Measurements from ENCODE around the gene PREP. TPM values are rescaled to one million over a fixed set of nuclear protein-coding genes. Genes with fewer than 3 reads are reported as not detected.
A peak's percentile ranks its signal among the peaks of the same experiment; 100 is the strongest.

The PREP gene
- total and polyA plus RNA-seq, 2 experiments from 2014 or later = 28.7 to 67.6 TPM

DNA sequence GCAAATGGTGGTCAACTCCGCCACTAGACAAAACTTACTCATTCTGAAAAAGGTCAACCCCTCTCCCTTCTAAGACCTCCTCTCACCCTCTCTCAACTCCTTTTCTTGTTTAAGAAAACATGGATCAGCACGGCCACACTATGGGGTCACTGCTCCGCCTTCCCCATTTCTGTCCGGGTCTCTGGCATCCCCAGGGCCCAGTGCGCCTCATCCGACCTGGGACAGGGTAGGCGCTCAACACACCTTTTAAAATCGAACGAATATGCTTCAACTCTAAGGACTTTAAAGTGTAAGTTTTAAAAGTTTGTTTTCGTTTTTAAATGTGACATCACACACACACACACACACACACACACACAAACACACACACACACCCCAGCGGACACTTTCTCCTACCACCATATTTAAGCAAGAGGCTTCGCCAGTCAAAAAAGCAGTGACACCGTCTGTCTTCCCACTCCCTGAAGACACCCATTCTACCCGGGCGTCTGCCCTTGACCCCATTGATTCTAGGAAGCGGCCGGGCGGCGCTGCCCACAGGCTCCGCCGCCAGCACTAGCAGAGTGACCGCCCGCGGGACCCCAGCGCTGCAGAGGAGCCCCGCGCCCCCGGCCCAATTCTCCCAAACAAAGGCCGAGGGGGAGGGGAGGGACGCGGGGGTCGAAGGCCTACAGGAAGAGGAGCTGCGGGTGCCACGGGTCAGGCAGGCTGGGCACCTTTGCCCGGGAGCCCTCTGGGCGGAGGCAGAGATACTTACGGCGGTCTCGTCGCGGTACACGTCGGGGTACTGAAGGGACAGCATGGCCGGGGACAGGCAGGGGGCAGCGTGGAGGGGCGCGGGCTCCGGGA, 568 bp downstream of the PREP start:
- no peaks in the 10 kb centered on the region for H3K27me3 ChIP-seq
- DNase-seq (ENCODE audit: low read depth in 1 of 2, low spot score in 1 of 2) = peak in 1 of 2 donors; percentile 54
- H3K4me1 ChIP-seq (ENCODE audit: low read depth) = peaks cover 40% of the 10 kb centered on the region
- TF ChIP-seq CTCF (IDR thresholded peaks at IDR 0.05; ENCODE audit: low read depth, low read length) = no peak
- H3K36me3 ChIP-seq = no peaks in the 10 kb centered on the region
- H3K9me3 ChIP-seq (ENCODE audit: low read depth) = no peaks in the 10 kb centered on the region
- H3K4me3 ChIP-seq = peak overlapping the region; percentile 99
- H3K27ac ChIP-seq = peak overlapping the region; percentile 70

GRCh38 chr6:105401247-105402089, 1.4 kb downstream of the PREP start:
- H3K9me3 ChIP-seq (ENCODE audit: low read depth) = no peaks in the 10 kb centered on the region
- H3K27ac ChIP-seq = no peak overlapping the region
- H3K4me3 ChIP-seq = peak overlapping the region; percentile 99
- H3K27me3 ChIP-seq = no peaks in the 10 kb centered on the region
- H3K4me1 ChIP-seq (ENCODE audit: low read depth) = peaks cover 40% of the 10 kb centered on the region
- H3K36me3 ChIP-seq = no peaks in the 10 kb centered on the region
- peak in 1 of 2 donors; percentile 5 for DNase-seq (ENCODE audit: low read depth in 1 of 2, low spot score in 1 of 2)
- TF ChIP-seq CTCF (IDR thresholded peaks at IDR 0.05; ENCODE audit: low read depth, low read length) = no peak

GRCh38 chr6:105400501-105400900, 2.4 kb downstream of the PREP start:
- H3K27ac ChIP-seq = no peak overlapping the region

GRCh38 chr6:105398859-105399258, 4.0 kb downstream of the PREP start:
- no peaks in the 10 kb centered on the region for H3K36me3 ChIP-seq
- H3K9me3 ChIP-seq (ENCODE audit: low read depth) = no peaks in the 10 kb centered on the region
- no peak overlapping the region for H3K27ac ChIP-seq
- H3K4me1 ChIP-seq (ENCODE audit: low read depth) = peaks cover 40% of the 10 kb centered on the region
- TF ChIP-seq CTCF (IDR thresholded peaks at IDR 0.05; ENCODE audit: low read depth, low read length) = no peak
- H3K27me3 ChIP-seq = no peaks in the 10 kb centered on the region
- H3K4me3 ChIP-seq = no peak overlapping the region
- DNase-seq (ENCODE audit: low read depth in 1 of 2, low spot score in 1 of 2) = no peak

More at GRCh38 chr6:105400501-105400900, 2.4 kb downstream of the PREP start:
- Histone ChIP-seq H3K36me3 (no peaks in the 10 kb centered on the region), H3K9me3 (ENCODE audit: low read depth) (no peaks in the 10 kb centered on the region), H3K27me3 (no peaks in the 10 kb centered on the region), H3K4me3 (no peak overlapping the region), H3K4me1 (ENCODE audit: low read depth) (peaks cover 40% of the 10 kb centered on the region)
- DNase-seq (ENCODE audit: low read depth in 1 of 2, low spot score in 1 of 2) = peak in 1 of 2 donors; percentile 38
- TF ChIP-seq CTCF (IDR thresholded peaks at IDR 0.05; ENCODE audit: low read depth, low read length) = no peak

DNA sequence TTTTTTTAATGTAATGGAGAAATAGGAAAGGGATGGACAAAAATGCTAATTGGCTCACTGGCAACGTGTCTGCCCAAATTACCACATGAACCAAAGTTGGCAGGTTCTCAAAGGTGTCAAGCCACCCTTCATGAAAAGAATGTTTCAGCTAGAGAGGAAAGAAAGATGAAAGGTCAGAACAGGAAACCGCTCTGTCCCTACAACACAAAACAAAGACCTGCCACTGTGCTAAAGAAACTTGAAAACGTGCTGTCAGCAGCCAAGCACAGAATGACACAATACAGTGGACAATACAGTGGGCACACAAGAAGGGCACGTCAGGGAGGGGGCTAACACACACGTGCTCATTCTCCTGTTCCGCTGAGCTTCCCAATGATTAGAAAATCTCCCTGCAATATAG, 4.9 kb downstream of the PREP start:
- Histone ChIP-seq H3K4me3 (no peak overlapping the region), H3K9me3 (ENCODE audit: low read depth) (no peaks in the 10 kb centered on the region), H3K27me3 (no peaks in the 10 kb centered on the region), H3K4me1 (ENCODE audit: low read depth) (peaks cover 38% of the 10 kb centered on the region), H3K36me3 (no peaks in the 10 kb centered on the region), H3K27ac (no peak overlapping the region)
- no peak for TF ChIP-seq CTCF (IDR thresholded peaks at IDR 0.05; ENCODE audit: low read depth, low read length)
- DNase-seq (ENCODE audit: low read depth in 1 of 2, low spot score in 1 of 2) = peak in 1 of 2 donors; percentile 38

Data from cardiac muscle cell (in vitro differentiated cells and primary cell).